Fibroblast of mammary gland (primary cell): Measurements from ENCODE around the gene URGCP.

ENCODE experiments used
- DNase-seq: peaks from one replicate; pipeline ENCODE4 v3.0.0-alpha.2; 2010; ENCODE audit warnings: low read depth
- H3K4me3 ChIP-seq: 2 replicates; pipeline ENCODE4 v1.5.1; 2011; ENCODE audit warnings: low read depth, mild to moderate bottlenecking, low read length, moderate library complexity; ENCODE audit not compliant: control insufficient read depth
- CTCF ChIP-seq: conservative IDR thresholded peaks from 2 replicates; pipeline ENCODE4 v1.5.1; 2011; ENCODE audit warnings: low read depth, low read length, inconsistent platforms; ENCODE audit not compliant: control insufficient read depth, insufficient read depth

The URGCP gene

GRCh38 chr7:43876976-43877745, 29.2 kb downstream of the URGCP start:
- no peak overlapping the region for H3K4me3 ChIP-seq
- TF ChIP-seq CTCF, result no peak
- DNase-seq, result no peak

GRCh38 chr7:43876241-43876640, 30.2 kb downstream of the URGCP start:
- no peak for DNase-seq
- H3K4me3 ChIP-seq, result no peak overlapping the region
- TF ChIP-seq CTCF, result no peak

GRCh38 chr7:43873300-43873699, 33.1 kb downstream of the URGCP start:
- DNase-seq, result peak; percentile 96
- no peak overlapping the region for H3K4me3 ChIP-seq
- TF ChIP-seq CTCF, result no peak

GRCh38 chr7:43872406-43873110, 33.8 kb downstream of the URGCP start:
- DNase-seq, result peak; percentile 96
- no peak overlapping the region for H3K4me3 ChIP-seq
- no peak for TF ChIP-seq CTCF

GRCh38 chr7:43871064-43871463, 35.3 kb downstream of the URGCP start:
- H3K4me3 ChIP-seq, result no peak overlapping the region
- DNase-seq, result no peak
- no peak for TF ChIP-seq CTCF

- no peak for TF ChIP-seq CTCF
- DNase-seq, result no peak
- no peak overlapping the region for H3K4me3 ChIP-seq
Measured at GRCh38 chr7:43870316-43870715, 36.1 kb downstream of the URGCP start.
